ENCODE data around the gene STAM2. TPM values are rescaled to one million over a fixed set of nuclear protein-coding genes. Genes with fewer than 3 reads are reported as not detected.

Gene STAM2
- total and polyA plus RNA-seq, 9 donors = 9.5 to 40.0 (median 33.3) TPM

DNA sequence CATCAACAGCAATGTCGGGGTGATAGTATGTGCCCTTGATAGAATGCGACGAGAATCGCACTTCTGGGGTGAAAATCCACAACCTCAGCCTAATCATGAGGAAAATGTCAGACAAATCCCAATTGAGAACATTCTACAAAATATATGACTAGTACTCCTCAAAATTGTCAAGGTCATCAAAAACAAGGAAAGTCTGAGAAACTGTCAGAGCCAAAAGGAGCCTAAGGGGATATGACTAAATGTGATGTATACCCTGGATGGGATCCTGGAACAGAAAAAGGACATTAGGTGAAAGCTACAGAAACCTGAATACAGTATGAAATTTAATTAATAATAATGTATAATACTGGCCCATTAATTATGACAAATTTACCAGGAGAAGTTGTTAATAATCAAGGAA is 69.1 kb downstream of the STAM2 start:
- Histone ChIP-seq H3K9me3 (no peaks in the 10 kb centered on the region), H3K4me3 (no peak overlapping the region), H3K36me3 (no peaks in the 10 kb centered on the region), H3K27me3 (no peaks in the 10 kb centered on the region), H3K27ac (no peak overlapping the region), H3K4me1 (ENCODE audit: insufficient read depth) (no peaks in the 10 kb centered on the region)
- no peak for DNase-seq
- 26 to 45% (median 41%) methylated on average over 4 of the region's 4 CpGs for WGBS, 3 donors
- TF ChIP-seq, protein P1, sequence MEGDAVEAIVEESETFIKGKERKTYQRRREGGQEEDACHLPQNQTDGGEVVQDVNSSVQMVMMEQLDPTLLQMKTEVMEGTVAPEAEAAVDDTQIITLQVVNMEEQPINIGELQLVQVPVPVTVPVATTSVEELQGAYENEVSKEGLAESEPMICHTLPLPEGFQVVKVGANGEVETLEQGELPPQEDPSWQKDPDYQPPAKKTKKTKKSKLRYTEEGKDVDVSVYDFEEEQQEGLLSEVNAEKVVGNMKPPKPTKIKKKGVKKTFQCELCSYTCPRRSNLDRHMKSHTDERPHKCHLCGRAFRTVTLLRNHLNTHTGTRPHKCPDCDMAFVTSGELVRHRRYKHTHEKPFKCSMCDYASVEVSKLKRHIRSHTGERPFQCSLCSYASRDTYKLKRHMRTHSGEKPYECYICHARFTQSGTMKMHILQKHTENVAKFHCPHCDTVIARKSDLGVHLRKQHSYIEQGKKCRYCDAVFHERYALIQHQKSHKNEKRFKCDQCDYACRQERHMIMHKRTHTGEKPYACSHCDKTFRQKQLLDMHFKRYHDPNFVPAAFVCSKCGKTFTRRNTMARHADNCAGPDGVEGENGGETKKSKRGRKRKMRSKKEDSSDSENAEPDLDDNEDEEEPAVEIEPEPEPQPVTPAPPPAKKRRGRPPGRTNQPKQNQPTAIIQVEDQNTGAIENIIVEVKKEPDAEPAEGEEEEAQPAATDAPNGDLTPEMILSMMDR (IDR thresholded peaks at IDR 0.05) = no peak
- TF ChIP-seq POLR2A (IDR thresholded peaks at IDR 0.05) = no peak
- TF ChIP-seq EP300 (IDR thresholded peaks at IDR 0.05) = no peak
- intact Hi-C loops (cut with DNase I) = no loop called here

DNA sequence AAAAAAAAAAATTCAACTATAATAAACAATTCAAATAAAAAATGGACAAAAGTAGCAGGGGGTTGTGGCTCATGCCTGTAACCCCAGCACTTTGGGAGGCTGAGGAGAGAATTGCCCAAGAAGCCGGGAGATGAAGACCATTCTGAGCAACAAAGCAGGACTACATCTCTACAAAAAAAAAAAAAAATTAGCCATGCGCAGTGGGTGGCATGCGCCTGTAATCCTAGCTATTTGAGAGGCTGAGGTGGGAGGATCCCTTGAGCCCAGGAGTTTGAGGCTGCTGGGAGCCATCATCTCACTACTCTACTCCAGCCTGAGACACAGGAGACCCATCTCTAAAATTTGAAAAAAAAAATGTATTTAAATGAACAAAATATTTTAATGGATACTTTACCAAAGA is 72.3 kb downstream of the STAM2 start:
- DNase-seq = no peak
- Histone ChIP-seq H3K27me3 (no peaks in the 10 kb centered on the region), H3K4me3 (no peak overlapping the region), H3K4me1 (ENCODE audit: insufficient read depth) (peaks cover 5% of the 10 kb centered on the region), H3K9me3 (no peaks in the 10 kb centered on the region), H3K27ac (no peak overlapping the region), H3K36me3 (no peaks in the 10 kb centered on the region)
- TF ChIP-seq, protein P1 (IDR thresholded peaks at IDR 0.05) = no peak
- TF ChIP-seq EP300 (IDR thresholded peaks at IDR 0.05) (no peak), POLR2A (IDR thresholded peaks at IDR 0.05) (no peak)
- intact Hi-C loops (cut with DNase I) = no loop called here
- WGBS, 3 donors = 96 to 99% (median 97%) methylated on average over 3 of the region's 3 CpGs

DNA sequence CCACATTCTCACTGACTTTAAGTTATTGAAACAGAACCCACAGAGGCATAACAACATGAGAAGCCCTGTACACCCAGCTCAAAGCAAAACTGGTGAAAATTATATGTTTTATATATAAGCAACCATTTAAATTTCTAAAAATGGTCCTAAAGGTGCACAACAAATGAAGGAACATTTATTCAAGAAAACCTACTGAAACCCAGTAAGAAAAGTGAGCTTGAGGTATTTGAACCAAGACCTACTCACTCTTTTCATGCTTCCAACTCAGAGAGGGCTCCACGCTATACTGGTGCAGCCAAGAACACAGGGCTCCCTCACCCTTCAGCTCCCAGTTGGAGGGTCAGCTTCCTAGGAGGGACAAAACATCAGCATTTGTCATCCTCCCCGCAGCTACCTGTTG is 74.6 kb downstream of the STAM2 start:
- intact Hi-C loops (cut with DNase I) = no loop called here
- no peak overlapping the region for H3K27ac ChIP-seq
- H3K4me1 ChIP-seq (ENCODE audit: insufficient read depth) = peaks cover 5% of the 10 kb centered on the region
- no peaks in the 10 kb centered on the region for H3K9me3 ChIP-seq
- H3K27me3 ChIP-seq = no peaks in the 10 kb centered on the region
- no peak overlapping the region for H3K4me3 ChIP-seq
- DNase-seq = no peak
- WGBS, 3 donors = 79 to 90% (median 87%) methylated on average over 2 of the region's 2 CpGs
- no peaks in the 10 kb centered on the region for H3K36me3 ChIP-seq
- TF ChIP-seq, protein P1 (IDR thresholded peaks at IDR 0.05) = no peak
- TF ChIP-seq POLR2A (IDR thresholded peaks at IDR 0.05) (no peak), EP300 (IDR thresholded peaks at IDR 0.05) (no peak)

DNA sequence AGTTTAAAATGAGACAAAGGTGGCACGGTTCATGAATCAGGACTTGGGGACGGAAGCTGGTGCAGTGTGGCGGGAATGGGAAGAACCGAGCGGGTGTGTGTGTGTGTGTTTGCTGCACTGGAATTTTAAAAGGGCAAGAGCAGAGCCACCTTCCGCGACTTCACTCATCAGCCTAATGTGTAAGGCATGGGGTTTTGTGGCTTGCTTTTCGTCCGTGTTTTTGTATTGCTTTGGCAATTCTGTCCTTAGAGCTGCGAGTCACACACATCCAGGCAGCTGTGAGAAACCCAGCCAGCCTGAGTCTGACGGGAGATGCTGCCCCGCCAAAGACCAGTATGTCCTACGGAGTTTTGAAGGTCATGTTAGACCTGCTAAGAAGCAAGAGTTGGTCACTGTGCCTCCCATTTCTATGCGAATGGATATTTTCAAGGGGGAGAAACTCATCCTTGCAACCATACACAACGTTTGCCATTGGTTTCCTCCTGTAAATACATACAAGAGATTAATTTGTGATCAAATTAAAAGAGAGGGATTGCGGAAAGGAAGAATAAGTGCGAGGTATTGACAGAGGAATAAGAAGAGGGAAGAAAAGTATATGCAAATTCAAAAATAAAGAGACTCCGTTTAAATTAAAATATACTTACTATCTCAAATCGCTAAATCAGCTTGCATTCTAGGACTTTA is 76.1 kb downstream of the STAM2 start:
- Histone ChIP-seq H3K27ac (no peak overlapping the region), H3K4me1 (ENCODE audit: insufficient read depth) (peaks cover 5% of the 10 kb centered on the region), H3K36me3 (no peaks in the 10 kb centered on the region), H3K27me3 (no peaks in the 10 kb centered on the region), H3K4me3 (peak overlapping the region; percentile 39), H3K9me3 (no peaks in the 10 kb centered on the region)
- 12 to 17% (median 13%) methylated on average over 19 of the region's 19 CpGs for WGBS, 3 donors
- intact Hi-C loops (cut with DNase I) = no loop called here
- no peak for TF ChIP-seq POLR2A (IDR thresholded peaks at IDR 0.05)
- TF ChIP-seq EP300 (IDR thresholded peaks at IDR 0.05) = no peak
- TF ChIP-seq, protein P1 (IDR thresholded peaks at IDR 0.05) = no peak
- no peak for DNase-seq

Data from ovary (tissue), 9 donors.